ENCODE data around the gene DLK1. TPM values are rescaled to one million over a fixed set of nuclear protein-coding genes. Genes with fewer than 3 reads are reported as not detected.

Gene DLK1
- total RNA-seq, 1 donor: 0.09 TPM

- TF ChIP-seq, protein P1, sequence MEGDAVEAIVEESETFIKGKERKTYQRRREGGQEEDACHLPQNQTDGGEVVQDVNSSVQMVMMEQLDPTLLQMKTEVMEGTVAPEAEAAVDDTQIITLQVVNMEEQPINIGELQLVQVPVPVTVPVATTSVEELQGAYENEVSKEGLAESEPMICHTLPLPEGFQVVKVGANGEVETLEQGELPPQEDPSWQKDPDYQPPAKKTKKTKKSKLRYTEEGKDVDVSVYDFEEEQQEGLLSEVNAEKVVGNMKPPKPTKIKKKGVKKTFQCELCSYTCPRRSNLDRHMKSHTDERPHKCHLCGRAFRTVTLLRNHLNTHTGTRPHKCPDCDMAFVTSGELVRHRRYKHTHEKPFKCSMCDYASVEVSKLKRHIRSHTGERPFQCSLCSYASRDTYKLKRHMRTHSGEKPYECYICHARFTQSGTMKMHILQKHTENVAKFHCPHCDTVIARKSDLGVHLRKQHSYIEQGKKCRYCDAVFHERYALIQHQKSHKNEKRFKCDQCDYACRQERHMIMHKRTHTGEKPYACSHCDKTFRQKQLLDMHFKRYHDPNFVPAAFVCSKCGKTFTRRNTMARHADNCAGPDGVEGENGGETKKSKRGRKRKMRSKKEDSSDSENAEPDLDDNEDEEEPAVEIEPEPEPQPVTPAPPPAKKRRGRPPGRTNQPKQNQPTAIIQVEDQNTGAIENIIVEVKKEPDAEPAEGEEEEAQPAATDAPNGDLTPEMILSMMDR (IDR thresholded peaks at IDR 0.05; ENCODE audit: insufficient read depth, low read length): no peak
- no peak for DNase-seq (ENCODE audit: low read depth)
- H3K4me3 ChIP-seq (ENCODE audit: low read depth, low read length): no peak overlapping the region
Measured at GRCh38 chr14:100762901-100763300, 36.2 kb downstream of the DLK1 start.

DNA sequence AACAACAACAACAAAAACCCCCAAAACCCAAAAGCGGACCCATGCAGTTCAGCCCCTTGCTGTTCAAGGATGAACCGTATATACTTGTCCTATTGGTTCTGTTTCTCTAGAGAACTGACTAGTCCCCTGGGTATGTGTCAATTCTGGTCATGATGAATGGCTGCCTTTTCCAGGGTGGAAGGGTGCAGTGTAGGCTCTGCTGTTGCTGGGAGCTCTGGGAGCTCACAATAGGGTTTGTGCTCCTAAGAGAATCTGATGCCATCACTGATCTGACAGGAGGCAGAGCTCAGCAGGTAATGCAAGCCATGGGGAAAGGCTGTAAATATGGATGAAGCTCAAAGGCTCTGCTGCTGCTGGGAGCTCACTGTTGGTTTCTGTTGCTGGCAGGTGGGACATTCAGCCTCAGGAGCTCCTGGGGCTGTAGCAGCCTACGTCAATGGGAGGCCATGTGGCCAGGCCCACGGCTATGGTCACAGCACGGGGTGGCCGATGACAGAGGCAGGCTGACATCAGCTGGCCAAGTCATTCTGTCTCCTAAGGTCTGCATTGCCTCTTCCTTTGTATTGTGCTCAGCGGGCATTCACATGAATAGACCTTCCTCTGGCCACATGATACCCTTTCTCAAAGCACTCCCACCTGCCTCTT, 37.9 kb downstream of the DLK1 start:
- no peak for DNase-seq (ENCODE audit: low read depth)
- TF ChIP-seq, protein P1 (IDR thresholded peaks at IDR 0.05; ENCODE audit: insufficient read depth, low read length): no peak
- H3K4me3 ChIP-seq (ENCODE audit: low read depth, low read length): no peak overlapping the region

- no peak overlapping the region for H3K4me3 ChIP-seq (ENCODE audit: low read depth, low read length)
- TF ChIP-seq, protein P1 (IDR thresholded peaks at IDR 0.05; ENCODE audit: insufficient read depth, low read length): no peak
- no peak for DNase-seq (ENCODE audit: low read depth)
Measured at GRCh38 chr14:100765296-100765695, 38.6 kb downstream of the DLK1 start.

DNA sequence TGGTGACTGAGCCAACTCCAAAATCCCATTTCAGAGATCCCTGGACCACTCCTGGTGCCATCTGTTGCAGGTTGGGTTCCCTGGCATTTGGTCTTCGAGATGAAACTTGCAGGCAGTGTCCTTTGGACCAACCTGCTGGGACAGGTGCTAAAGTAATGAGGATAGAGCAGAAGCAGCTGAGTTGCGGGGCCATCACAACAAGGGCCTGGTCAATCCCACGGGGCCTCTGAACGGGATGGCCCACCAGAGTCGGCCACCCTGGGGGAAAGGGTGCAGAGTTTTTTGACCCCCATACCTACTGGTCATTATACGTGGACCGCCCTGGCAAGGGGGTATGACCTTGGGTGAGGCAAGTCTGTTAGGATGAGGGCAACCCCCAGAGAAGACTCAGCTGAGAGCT, 39.3 kb downstream of the DLK1 start:
- DNase-seq (ENCODE audit: low read depth): no peak
- TF ChIP-seq, protein P1 (IDR thresholded peaks at IDR 0.05; ENCODE audit: insufficient read depth, low read length): no peak

GRCh38 chr14:100767003-100767787, 40.5 kb downstream of the DLK1 start:
- DNase-seq (ENCODE audit: low read depth): no peak
- H3K4me3 ChIP-seq (ENCODE audit: low read depth, low read length): no peak overlapping the region
- TF ChIP-seq, protein P1 (IDR thresholded peaks at IDR 0.05; ENCODE audit: insufficient read depth, low read length): no peak

More for the DNA sequence above, 39.3 kb downstream of the DLK1 start:
- H3K4me3 ChIP-seq (ENCODE audit: low read depth, low read length): no peak overlapping the region

DNA sequence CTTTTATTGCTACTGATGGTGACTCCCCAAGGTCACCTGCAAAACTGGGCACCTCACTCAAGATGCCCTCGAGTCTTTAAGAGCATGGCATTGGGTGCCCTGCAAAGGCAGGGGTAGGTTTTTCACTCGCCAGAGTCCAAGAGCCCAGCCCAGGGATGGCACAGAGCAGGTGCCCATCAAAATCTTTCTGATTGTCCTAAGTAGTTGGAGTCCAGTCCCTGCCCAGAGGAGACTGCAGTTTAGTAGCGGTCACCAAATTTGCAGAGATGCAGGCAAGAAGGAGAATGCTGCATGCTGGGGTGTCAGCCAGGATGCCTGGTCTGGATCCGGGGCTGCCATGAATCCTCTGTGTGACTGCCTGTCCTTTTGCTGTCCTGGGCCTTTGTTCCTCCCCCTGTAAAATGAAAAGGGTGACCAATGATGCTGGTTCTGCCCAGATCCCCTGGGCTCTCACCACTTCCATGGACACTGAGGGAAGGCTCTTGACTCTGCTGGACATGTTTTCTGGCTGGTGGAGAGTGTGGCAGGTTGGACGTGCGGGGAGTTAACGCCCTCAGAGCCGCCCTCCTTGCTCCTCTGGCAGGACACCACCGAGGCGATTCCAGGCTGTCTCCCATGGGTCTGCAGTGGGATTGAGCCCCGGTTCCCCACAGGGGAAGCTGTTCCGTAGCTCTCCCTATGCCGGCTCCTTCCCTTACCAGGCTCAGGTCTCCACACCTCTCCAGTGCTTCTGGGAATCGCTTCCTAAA, 41.3 kb downstream of the DLK1 start:
- no peak overlapping the region for H3K4me3 ChIP-seq (ENCODE audit: low read depth, low read length)
- TF ChIP-seq, protein P1 (IDR thresholded peaks at IDR 0.05; ENCODE audit: insufficient read depth, low read length): no peak
- no peak for DNase-seq (ENCODE audit: low read depth)
